HS-5 (cell line): ENCODE results near the gene TNFSF8.

Experiments used
- DNase-seq: peaks from one replicate; pipeline ENCODE4 v3.0.0-alpha.2; 2012; ENCODE audit warnings: low read depth

The TNFSF8 gene

GRCh38 chr9:114869845-114870244 lies 60.5 kb downstream of the TNFSF8 start:
- DNase-seq = no peak

GRCh38 chr9:114869378-114869777 lies 61.0 kb downstream of the TNFSF8 start:
- no peak for DNase-seq

GRCh38 chr9:114867327-114867726 lies 63.1 kb downstream of the TNFSF8 start:
- DNase-seq = no peak

- no peak for DNase-seq
Observed at GRCh38 chr9:114864471-114864870, 65.9 kb downstream of the TNFSF8 start.

- no peak for DNase-seq
Observed at GRCh38 chr9:114861922-114862605, 68.3 kb downstream of the TNFSF8 start.

GRCh38 chr9:114861273-114861672 lies 69.1 kb downstream of the TNFSF8 start:
- DNase-seq = no peak

GRCh38 chr9:114860187-114860586 lies 70.2 kb downstream of the TNFSF8 start:
- DNase-seq = no peak

- DNase-seq = no peak
Observed at GRCh38 chr9:114856942-114857315, 73.5 kb downstream of the TNFSF8 start.

- DNase-seq = peak; percentile 61
Observed at GRCh38 chr9:114856215-114856941, 74.0 kb downstream of the TNFSF8 start.

GRCh38 chr9:114855488-114855887 lies 74.9 kb downstream of the TNFSF8 start:
- DNase-seq = no peak

- DNase-seq = no peak
Observed at GRCh38 chr9:114854736-114855355, 75.5 kb downstream of the TNFSF8 start.

GRCh38 chr9:114853071-114853855 lies 77.1 kb downstream of the TNFSF8 start:
- no peak for DNase-seq

- DNase-seq = no peak
Observed at GRCh38 chr9:114852050-114852594, 78.3 kb downstream of the TNFSF8 start.

GRCh38 chr9:114851306-114851705 lies 79.1 kb downstream of the TNFSF8 start:
- DNase-seq = no peak
